ENCODE results near the gene GTPBP2. TPM values are rescaled to one million over a fixed set of nuclear protein-coding genes. Genes with fewer than 3 reads are reported as not detected.
A peak's percentile ranks its signal among the peaks of the same experiment; 100 is the strongest.

Gene GTPBP2
- polyA plus RNA-seq, 3 donors, result 49.8 to 51.1 (median 50.1) TPM

DNA sequence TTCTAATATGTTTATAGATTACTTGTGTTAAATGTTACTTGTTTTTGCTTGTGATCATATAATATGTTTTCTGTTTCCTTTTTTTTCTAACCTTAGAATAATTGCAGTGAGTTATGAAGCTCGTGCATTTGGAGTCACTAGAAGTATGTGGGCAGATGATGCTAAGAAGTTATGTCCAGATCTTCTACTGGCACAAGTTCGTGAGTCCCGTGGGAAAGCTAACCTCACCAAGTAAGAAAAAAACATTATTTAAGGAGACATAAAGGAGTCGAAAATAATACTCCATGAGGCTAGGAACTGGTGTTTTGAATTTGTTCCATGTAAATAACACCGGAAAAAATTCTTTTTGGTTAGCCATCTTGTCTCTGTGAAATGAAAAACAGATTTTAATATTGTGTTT lies 46.2 kb downstream of the GTPBP2 start:
- DNase-seq (ENCODE audit: low read depth in 3 of 3, low spot score in 2 of 3), result no peak

DNA sequence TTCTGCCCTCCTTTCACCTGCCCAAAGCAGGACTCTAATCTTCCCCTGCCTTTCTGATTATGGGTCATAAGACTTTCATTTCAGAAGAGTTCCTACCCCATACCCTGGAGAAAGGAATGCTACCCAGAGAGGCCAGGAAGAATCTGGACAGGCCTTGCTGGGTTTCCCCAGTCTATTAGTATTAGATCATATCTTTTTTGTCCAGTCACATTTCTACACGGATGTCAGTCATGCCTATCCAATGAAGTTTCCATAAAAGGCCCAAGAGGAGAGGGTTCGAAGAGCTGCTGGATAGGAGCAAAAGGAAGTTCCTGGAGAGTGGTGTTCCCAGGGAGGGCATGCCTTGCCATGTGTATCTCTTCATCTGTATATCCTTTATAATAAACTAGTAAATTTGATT lies 49.9 kb downstream of the GTPBP2 start:
- no peak for DNase-seq (ENCODE audit: low read depth in 3 of 3, low spot score in 2 of 3)

DNA sequence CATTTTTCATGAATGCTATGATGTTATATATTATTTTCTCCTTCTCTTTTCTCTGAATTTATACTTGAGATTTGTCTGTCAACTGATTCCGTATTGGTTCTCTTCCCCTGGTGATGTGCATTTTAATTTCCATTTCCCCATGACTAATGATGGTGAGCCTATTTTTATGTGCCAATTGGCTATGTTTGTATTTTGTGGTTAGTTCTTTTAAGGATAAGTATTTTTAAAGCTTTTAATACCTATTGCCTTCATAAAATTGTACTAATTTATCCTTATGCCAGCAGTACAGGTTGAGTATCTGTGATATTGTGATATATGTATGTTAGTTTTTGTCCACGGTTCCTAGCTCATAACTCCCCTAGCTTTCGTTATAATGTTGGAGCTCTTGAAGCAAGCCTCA lies 50.3 kb downstream of the GTPBP2 start:
- DNase-seq (ENCODE audit: low read depth in 3 of 3, low spot score in 2 of 3), result no peak

DNA sequence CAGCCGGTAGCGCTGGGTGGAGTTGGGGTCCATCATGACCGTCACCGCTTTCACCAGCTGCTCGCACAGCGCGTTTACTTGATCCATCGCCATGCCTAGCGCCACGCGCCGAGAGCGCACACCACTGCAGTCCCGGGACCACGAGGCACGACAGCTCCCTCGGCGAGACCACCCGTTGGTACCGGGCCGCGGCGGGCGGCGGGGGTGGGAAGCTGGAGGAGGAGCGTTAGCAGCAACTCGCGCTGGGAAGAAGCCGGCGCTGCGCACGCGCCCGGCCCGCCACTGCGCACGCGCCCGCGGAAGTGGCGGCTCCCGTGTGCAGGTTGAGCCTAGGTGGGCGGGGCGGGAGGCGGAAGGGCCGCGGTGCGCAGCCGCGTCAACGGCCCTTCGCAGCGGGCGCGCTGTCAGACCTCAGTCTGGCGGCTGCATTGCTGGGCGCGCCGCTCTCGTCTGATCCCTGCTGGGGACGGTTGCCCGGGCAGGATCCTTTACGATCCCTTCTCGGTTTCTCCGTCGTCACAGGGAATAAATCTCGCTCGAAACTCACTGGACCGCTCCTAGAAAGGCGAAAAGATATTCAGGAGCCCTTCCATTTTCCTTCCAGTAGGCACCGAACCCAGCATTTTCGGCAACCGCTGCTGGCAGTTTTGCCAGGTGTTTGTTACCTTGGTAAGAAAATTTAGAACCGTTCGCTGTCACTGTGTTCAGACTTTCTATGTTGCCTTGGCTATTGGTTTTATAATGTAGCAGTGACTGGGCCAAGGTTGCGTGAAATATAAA lies 53.1 kb downstream of the GTPBP2 start, which contains the start of the genes POLH and XPO5:
POLH (plus strand) TSS at position 414 of the 780 bp plus-strand sequence. CDS start 6,135 bp downstream, outside the sequence.
XPO5 (minus strand) TSS at position 267 of the 780 bp plus-strand sequence; CDS start at position 93, 174 bp downstream.
- peak; percentile 58 to 80 (median 79) for DNase-seq (ENCODE audit: low read depth in 3 of 3, low spot score in 2 of 3)

DNA sequence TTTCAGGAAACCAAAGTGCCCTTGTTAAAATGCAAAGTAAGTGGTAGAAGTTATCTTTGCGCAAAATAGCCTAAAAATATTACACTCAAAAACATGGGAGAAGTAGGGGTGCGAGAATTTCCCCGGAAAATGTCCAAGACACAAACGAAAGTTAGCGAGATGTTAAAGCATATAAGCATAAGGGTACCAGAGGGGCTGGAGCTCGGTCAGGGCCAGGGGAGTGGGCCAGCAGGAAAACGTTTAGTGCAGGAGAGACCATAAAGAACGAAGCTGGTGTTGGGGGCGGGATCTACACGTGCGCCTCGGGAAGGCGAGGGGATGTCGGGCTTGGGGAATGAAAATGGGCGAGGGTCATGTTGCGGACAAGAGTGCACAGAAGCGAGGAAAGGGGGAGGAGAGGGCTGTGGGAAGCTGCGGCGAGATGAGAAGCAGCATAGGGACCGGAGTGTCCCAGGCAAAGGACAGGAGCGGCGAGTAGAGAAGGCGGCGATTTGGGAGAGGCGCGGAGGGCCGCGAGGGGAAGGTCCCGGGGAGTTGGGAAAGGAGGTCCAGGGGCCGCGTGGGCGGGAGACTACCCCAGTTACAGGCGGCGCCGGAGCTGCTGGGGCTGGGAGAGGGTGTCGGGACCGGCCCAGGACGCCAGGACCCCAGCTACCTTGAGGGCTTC lies 53.8 kb downstream of the GTPBP2 start:
- DNase-seq (ENCODE audit: low read depth in 3 of 3, low spot score in 2 of 3), result peak in 2 of 3 donors; percentile 16 to 32

DNA sequence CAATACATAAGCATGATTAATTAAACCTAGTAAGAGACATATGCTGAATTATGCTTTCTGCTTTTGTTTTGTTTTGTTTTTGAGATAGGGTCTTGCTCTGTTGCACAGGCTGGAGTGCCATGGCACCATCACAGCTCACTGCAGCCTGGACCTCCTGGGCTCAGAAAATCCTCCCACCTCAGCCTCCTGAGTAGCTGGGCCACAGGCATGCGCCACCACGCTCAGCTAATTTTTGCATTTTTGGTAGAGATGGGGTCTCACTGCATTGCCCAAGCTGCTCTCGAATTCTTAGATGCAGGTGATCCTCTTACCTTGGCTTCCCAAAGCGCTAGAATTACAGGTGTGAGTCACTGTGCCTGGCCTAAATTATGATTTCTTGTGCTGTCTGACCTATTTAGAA lies 57.0 kb downstream of the GTPBP2 start:
- DNase-seq (ENCODE audit: low read depth in 3 of 3, low spot score in 2 of 3), result no peak

DNA sequence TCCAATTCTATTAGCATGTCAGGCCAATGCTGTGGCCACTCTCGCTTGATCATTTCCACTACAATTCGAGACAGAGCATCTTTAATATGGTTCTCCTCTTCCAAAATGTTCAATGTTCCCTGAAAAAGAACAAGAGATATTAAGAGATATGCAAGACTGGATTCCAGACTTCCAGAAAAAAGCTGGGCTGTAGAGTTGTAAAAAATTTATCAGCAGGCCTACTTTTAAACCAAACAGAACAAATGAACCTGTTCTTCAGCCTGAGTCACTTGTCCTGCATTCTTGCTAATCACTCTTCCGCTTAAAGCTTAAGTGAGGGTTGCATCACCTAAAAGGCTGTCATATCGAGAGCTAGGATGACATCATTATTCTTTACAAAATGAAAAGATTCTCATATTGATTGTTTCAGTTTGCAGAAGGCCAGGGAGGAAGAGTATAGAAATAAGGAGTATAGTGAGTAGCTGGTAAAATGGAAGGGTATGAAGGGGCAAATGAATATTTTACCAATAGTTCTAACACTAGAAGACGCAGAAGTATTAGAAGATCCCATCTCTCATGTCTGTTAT lies 58.1 kb downstream of the GTPBP2 start:
- DNase-seq (ENCODE audit: low read depth in 3 of 3, low spot score in 2 of 3), result no peak

Other genes with a start within 250 kb of the GTPBP2 start
- gene ABCC10, start 201.7 kb downstream of the GTPBP2 start, polyA plus RNA-seq (ENCODE audit: insufficient read length in 3 of 3), result 10 to 100 TPM; 14.9 to 17.5 (median 17.1) TPM
- gene DLK2, start 173.7 kb downstream of the GTPBP2 start, polyA plus RNA-seq (ENCODE audit: insufficient read length in 3 of 3), result under 1 TPM; 0.53 to 0.90 (median 0.75) TPM
- gene TJAP1, start 151.7 kb downstream of the GTPBP2 start, polyA plus RNA-seq (ENCODE audit: insufficient read length in 3 of 3), result 10 to 100 TPM; 28.9 to 29.6 (median 29.0) TPM
- 1 to 10 TPM in 2 of 3 donors, under 1 TPM in 1; 0.86 to 1.1 (median 1.0) TPM for gene LRRC73, start 118.9 kb downstream of the GTPBP2 start, polyA plus RNA-seq (ENCODE audit: insufficient read length in 3 of 3)
- gene YIPF3, start 112.3 kb downstream of the GTPBP2 start, polyA plus RNA-seq (ENCODE audit: insufficient read length in 3 of 3), result 100 to 1,000 TPM; 142 to 152 (median 148) TPM
- gene POLR1C, start 112.2 kb downstream of the GTPBP2 start, polyA plus RNA-seq (ENCODE audit: insufficient read length in 3 of 3), result 10 to 100 TPM; 42.8 to 49.4 (median 49.1) TPM
- 10 to 100 TPM; 45.3 to 50.7 (median 45.9) TPM for gene XPO5, start 53.2 kb downstream of the GTPBP2 start, polyA plus RNA-seq (ENCODE audit: insufficient read length in 3 of 3)
- 10 to 100 TPM; 20.2 to 24.6 (median 21.5) TPM for gene POLH, start 53.1 kb downstream of the GTPBP2 start, polyA plus RNA-seq (ENCODE audit: insufficient read length in 3 of 3)
- 10 to 100 TPM; 29.4 to 30.5 (median 30.5) TPM for gene MAD2L1BP, start 6.6 kb upstream of the GTPBP2 start, polyA plus RNA-seq (ENCODE audit: insufficient read length in 3 of 3)
- 1 to 10 TPM; 1.2 to 1.5 (median 1.3) TPM for gene RSPH9, start 15.8 kb upstream of the GTPBP2 start, polyA plus RNA-seq (ENCODE audit: insufficient read length in 3 of 3)
- gene MRPS18A, start 58.5 kb upstream of the GTPBP2 start, polyA plus RNA-seq (ENCODE audit: insufficient read length in 3 of 3), result 10 to 100 TPM; 45.4 to 48.6 (median 48.5) TPM
- gene VEGFA, start 140.9 kb upstream of the GTPBP2 start, polyA plus RNA-seq (ENCODE audit: insufficient read length in 3 of 3), result 100 to 1,000 TPM; 276 to 296 (median 286) TPM

Data from right renal cortex interstitium (tissue), 3 donors.